PC-3 (cell line): ENCODE results near the gene CLN3. TPM values are rescaled to one million over a fixed set of nuclear protein-coding genes. Genes with fewer than 3 reads are reported as not detected.
A peak's percentile ranks its signal among the peaks of the same experiment; 100 is the strongest.
"Not testable (repeated sequence)": the region's sequence is repeated elsewhere in the genome, so short reads cannot be mapped to it uniquely, and the experiment has no call there.

Source experiments
- ATAC-seq: fragments of 200-7000 bp; cut with Tn5 transposase; 2 replicates; pipeline ENCODE4 v1.9.1; 2020; ENCODE audit warnings: mild to moderate bottlenecking, moderate library complexity
- BruUV-seq: library from RNA; stranded (reverse); fragments of 400-500 nt; replicated peaks from 2 replicates; lab custom pipeline; 2021; lab: Mats Ljungman, UMichigan
- CTCF ChIA-PET: fragments of 300-600 bp; sonication (Branson Sonifier 250); formaldehyde crosslinking; loops from one replicate; lab custom pipeline; 2022; ENCODE audit warnings: antibody characterized with exemption; lab: Charles Lee
- POLR2A ChIA-PET: fragments of 300-600 bp; sonication (Branson Sonifier 250); formaldehyde crosslinking; loops from one replicate; lab custom pipeline; 2022; ENCODE audit warnings: antibody characterized with exemption; ENCODE audit not compliant: unreplicated experiment; lab: Charles Lee
- DNase-seq: peaks from one replicate; pipeline ENCODE4 v3.0.0-alpha.2; 2015
- H2AFZ ChIP-seq: fragments of 300-600 bp; sonication (generic); 2 replicates; pipeline ENCODE4 v1.6.0; 2016; ENCODE audit warnings: antibody characterized with exemption, low read length
- H3F3A ChIP-seq: fragments of 300-600 bp; sonication (generic); one replicate; pipeline ENCODE4 v1.6.0; 2017; ENCODE audit warnings: antibody characterized with exemption, low read length, control low read depth, mild to moderate bottlenecking; ENCODE audit not compliant: unreplicated experiment
- H3K27ac ChIP-seq: fragments of 300-600 bp; sonication (generic); 2 replicates; pipeline ENCODE4 v1.5.1; 2016; ENCODE audit warnings: mild to moderate bottlenecking, low read length
- H3K27me3 ChIP-seq: fragments of 300-600 bp; sonication (generic); 2 replicates; pipeline ENCODE4 v1.6.1; 2016; ENCODE audit warnings: low read length, mixed read lengths
- H3K36me3 ChIP-seq: fragments of 300-600 bp; sonication (generic); 2 replicates; pipeline ENCODE4 v1.6.1; 2016; ENCODE audit warnings: low read depth, mixed run types, low read length, mixed read lengths
- H3K4me1 ChIP-seq: fragments of 300-600 bp; sonication (generic); 2 replicates; pipeline ENCODE4 v1.5.1; 2016; ENCODE audit warnings: low read length; ENCODE audit not compliant: insufficient read depth
- H3K4me2 ChIP-seq: fragments of 300-600 bp; sonication (generic); 2 replicates; pipeline ENCODE4 v1.6.0; 2016; ENCODE audit warnings: low read length
- H3K4me3 ChIP-seq: fragments of 300-600 bp; sonication (generic); 2 replicates; pipeline ENCODE4 v1.5.1; 2016; ENCODE audit warnings: mild to moderate bottlenecking, low read length, mixed read lengths
- H3K79me2 ChIP-seq: fragments of 300-600 bp; sonication (generic); 2 replicates; pipeline ENCODE4 v1.6.1; 2017; ENCODE audit warnings: low read length, mixed read lengths
- H3K9ac ChIP-seq: fragments of 300-600 bp; sonication (generic); 2 replicates; pipeline ENCODE4 v1.6.0; 2016; ENCODE audit warnings: mild to moderate bottlenecking, low read length
- H3K9me2 ChIP-seq: fragments of 300-600 bp; sonication (generic); replicated peaks from 2 replicates; pipeline ENCODE4 v1.6.1; 2016; ENCODE audit warnings: mixed run types, low read length, mixed read lengths
- H3K9me3 ChIP-seq: fragments of 300-600 bp; sonication (generic); 2 replicates; pipeline ENCODE4 v1.6.1; 2016; ENCODE audit warnings: low read length, mixed read lengths
- H4K20me1 ChIP-seq: fragments of 300-600 bp; sonication (generic); 2 replicates; pipeline ENCODE4 v1.6.1; 2016; ENCODE audit warnings: low read length, mixed read lengths
- CTCF ChIP-seq: fragments of 300-600 bp; sonication (generic); conservative IDR thresholded peaks from 2 replicates; pipeline ENCODE4 v1.5.1; 2017; ENCODE audit warnings: antibody characterized with exemption, low read depth, mild to moderate bottlenecking, low read length
- EZH2 ChIP-seq: fragments of 300-600 bp; sonication (generic); IDR thresholded peaks from one replicate; pipeline ENCODE4 v1.6.1; 2017; ENCODE audit warnings: antibody characterized with exemption, mild to moderate bottlenecking, low read length; ENCODE audit not compliant: unreplicated experiment
- EZH2phosphoT487 ChIP-seq: fragments of 300-600 bp; sonication (generic); IDR thresholded peaks from 2 replicates; pipeline ENCODE4 v1.6.1; 2018; ENCODE audit warnings: mild to moderate bottlenecking, antibody characterized with exemption, low read length, borderline replicate concordance
- intact Hi-C: fragments of 100-400 bp; cut with micrococcal nuclease; formaldehyde crosslinking; loops from 2 replicates; pipeline ENCODE4 v1.9.0; 2023
- total RNA-seq: library from RNA; depleted of rRNA; stranded (reverse); fragments of >200 nt; gene quantifications from 2 replicates; pipeline ENCODE4 v1.2.3, GENCODE V29; 2014

The CLN3 gene
- total RNA-seq, 1 experiment from 2014 or later, result 13.3 TPM

- H3K27me3 ChIP-seq, result no peaks in the 10 kb centered on the region
- no peak for TF ChIP-seq CTCF
- TF ChIP-seq EZH2phosphoT487, result no peak
- TF ChIP-seq EZH2, result no peak
- peak overlapping the region; percentile 94 for H3K9ac ChIP-seq
- no peak for ATAC-seq
- no peaks in the 10 kb centered on the region for H3K4me1 ChIP-seq
- no peaks in the 10 kb centered on the region for H4K20me1 ChIP-seq
- no TSS peak for BruUV-seq
- no peaks in the 10 kb centered on the region for H3K36me3 ChIP-seq
- POLR2A ChIA-PET, result no interaction called here
- no peaks in the 10 kb centered on the region for H3F3A ChIP-seq
- no peak for DNase-seq
- H3K4me2 ChIP-seq, result peak overlapping the region; percentile 98
- peak overlapping the region; percentile 98 for H2AFZ ChIP-seq
- intact Hi-C loops, result loop anchor here (2.0 kb wide), 1 partner anchor 56 kb away; no protein-coding TSS in a partner anchor
- peak overlapping the region; percentile 89 for H3K27ac ChIP-seq
- peak overlapping the region; percentile 99 for H3K4me3 ChIP-seq
- H3K9me3 ChIP-seq, result no peaks in the 10 kb centered on the region
- H3K9me2 ChIP-seq, result no peaks in the 10 kb centered on the region
- H3K79me2 ChIP-seq, result 0 out of 2 replicates have a peak, but pooled peaks cover 4% of the 10 kb centered on the region
- CTCF ChIA-PET, result no interaction called here
Observed at GRCh38 chr16:28492511-28492910, 637 bp upstream of the CLN3 start.

- H3K36me3 ChIP-seq, result no peaks in the 10 kb centered on the region
- H3K4me3 ChIP-seq, result peak overlapping the region; percentile 99
- peak overlapping the region; percentile 98 for H3K4me2 ChIP-seq
- no peaks in the 10 kb centered on the region for H3K27me3 ChIP-seq
- intact Hi-C loops, result no loop called here
- ChIA-PET CTCF (no interaction called here), POLR2A (no interaction called here)
- H3K9ac ChIP-seq, result peak overlapping the region; percentile 94
- H4K20me1 ChIP-seq, result no peaks in the 10 kb centered on the region
- no peaks in the 10 kb centered on the region for H3K4me1 ChIP-seq
- BruUV-seq, result TSS peak; percentile 69
- H3K9me2 ChIP-seq, result no peaks in the 10 kb centered on the region
- 0 out of 2 replicates have a peak overlapping the region, but pooled peaks have one; percentile 19 for H3K27ac ChIP-seq
- ATAC-seq (peak; percentile 60), DNase-seq (peak; percentile 49)
- H3F3A ChIP-seq, result no peaks in the 10 kb centered on the region
- H2AFZ ChIP-seq, result peak overlapping the region; percentile 98
- no peaks in the 10 kb centered on the region for H3K9me3 ChIP-seq
- peak; percentile 34; the same call in 1 of the 2 replicates for TF ChIP-seq CTCF
- no peak for TF ChIP-seq EZH2phosphoT487
- H3K79me2 ChIP-seq, result 0 out of 2 replicates have a peak, but pooled peaks cover 4% of the 10 kb centered on the region
Observed at GRCh38 chr16:28491230-28491969, 474 bp downstream of the CLN3 start.

GRCh38 chr16:28486266-28486665 lies 5.6 kb downstream of the CLN3 start:
- Histone ChIP-seq H3K9ac (no peak overlapping the region), H2AFZ (no peak overlapping the region), H3K4me3 (no peak overlapping the region), H3K4me2 (no peak overlapping the region), H3K9me3 (no peaks in the 10 kb centered on the region), H3K27me3 (no peaks in the 10 kb centered on the region), H4K20me1 (no peaks in the 10 kb centered on the region), H3K27ac (no peak overlapping the region), H3K4me1 (no peaks in the 10 kb centered on the region), H3K9me2 (no peaks in the 10 kb centered on the region), H3K79me2 (no peaks in the 10 kb centered on the region), H3K36me3 (no peaks in the 10 kb centered on the region), H3F3A (no peaks in the 10 kb centered on the region)
- no peak for DNase-seq
- no peak for TF ChIP-seq CTCF
- no peak for TF ChIP-seq EZH2
- no peak for TF ChIP-seq EZH2phosphoT487
- ChIA-PET CTCF (no interaction called here), POLR2A (no interaction called here)
- intact Hi-C loops, result no loop called here
- no peak for ATAC-seq
- BruUV-seq, result no TSS peak

- H4K20me1 ChIP-seq, DNase-seq, BruUV-seq, H3K4me1 ChIP-seq, ATAC-seq, H2AFZ ChIP-seq, H3K36me3 ChIP-seq, H3K9ac ChIP-seq, H3K27me3 ChIP-seq, POLR2A ChIA-PET, H3K27ac ChIP-seq, H3K4me3 ChIP-seq, H3K9me2 ChIP-seq, intact Hi-C loops, H3K9me3 ChIP-seq, H3K4me2 ChIP-seq, H3K79me2 ChIP-seq, H3F3A ChIP-seq: not testable (repeated sequence)
- CTCF ChIA-PET, result interaction anchor here (0.6 kb wide), 1 partner anchor 281 kb away, joined by 3 read pairs; no protein-coding TSS in a partner anchor
Observed at GRCh38 chr16:28483361-28483760, 8.5 kb downstream of the CLN3 start.
